GM12872 (cell line): ENCODE measurements around the gene RANBP1.

Experiments used
- CTCF ChIP-seq: IDR thresholded peaks from 3 replicates; pipeline ENCODE4 v1.5.1; 2011; ENCODE audit warnings: low read depth, mild to moderate bottlenecking, low read length, moderate library complexity; ENCODE audit not compliant: insufficient read depth

RANBP1 gene

GRCh38 chr22:20147237-20147988 lies 31.5 kb downstream of the RANBP1 start:
- TF ChIP-seq CTCF: no peak

GRCh38 chr22:20148414-20148813 lies 32.5 kb downstream of the RANBP1 start:
- TF ChIP-seq CTCF: no peak

GRCh38 chr22:20149257-20150250 lies 33.6 kb downstream of the RANBP1 start:
- no peak for TF ChIP-seq CTCF

GRCh38 chr22:20150381-20151275 lies 34.7 kb downstream of the RANBP1 start, which contains the start of gene CCDC188:
Gene CCDC188, minus strand, starts transcription at chr22:20151055. Its CDS starts 69 bp downstream, at chr22:20150986.
- TF ChIP-seq CTCF: no peak

GRCh38 chr22:20151276-20151588 lies 35.3 kb downstream of the RANBP1 start:
- TF ChIP-seq CTCF: no peak

GRCh38 chr22:20152464-20152890 lies 36.6 kb downstream of the RANBP1 start:
- no peak for TF ChIP-seq CTCF
